G401.6 (cell line): ENCODE results near the gene GRID2IP.
"Not testable (repeated sequence)": the region's sequence is repeated elsewhere in the genome, so short reads cannot be mapped to it uniquely, and the experiment has no call there.

Experiments
- FAIRE-seq: peaks from 2 replicates; lab custom pipeline; 2012; peaks lifted over from hg19 to GRCh38; lab: Jason Lieb, UNC

GRID2IP gene

GRCh38 chr7:6551016-6551511, at the start of gene GRID2IP:
Gene GRID2IP (minus strand): TSS chr7:6551461. CDS start chr7:6551436, 25 bp downstream.
- FAIRE-seq, result no peak

- FAIRE-seq, result no peak
Measured at GRCh38 chr7:6600093-6600492, 48.8 kb upstream of the GRID2IP start.

DNA sequence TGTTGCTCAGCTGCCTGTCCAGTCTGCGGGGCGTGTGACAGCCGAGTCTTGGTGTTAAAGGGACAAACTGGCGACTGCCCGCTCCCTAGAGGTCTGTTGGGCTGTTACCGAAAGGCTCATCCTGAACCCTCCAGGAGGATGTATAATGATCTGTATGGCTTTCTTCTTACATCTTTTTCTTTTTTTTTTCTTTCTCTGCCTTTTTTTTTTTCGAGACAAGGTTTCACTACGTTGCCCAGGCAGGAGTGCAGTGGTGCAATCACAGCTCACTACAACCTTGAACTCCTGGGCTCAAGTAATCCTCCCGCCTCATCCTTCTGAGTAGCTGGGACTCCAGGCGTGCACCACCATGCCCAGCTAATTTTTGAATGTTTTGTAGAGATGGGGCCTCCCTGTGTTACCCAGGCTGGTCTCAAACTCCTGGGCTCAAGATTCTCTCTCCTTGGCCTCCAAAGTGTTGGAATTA, 39.4 kb upstream of the GRID2IP start:
- no peak for FAIRE-seq

GRCh38 chr7:6589829-6590644, 38.8 kb upstream of the GRID2IP start, which contains the start of gene INTS15:
Gene INTS15 (plus strand): TSS chr7:6590021. CDS start chr7:6590284, 263 bp downstream.
- FAIRE-seq, result no peak

DNA sequence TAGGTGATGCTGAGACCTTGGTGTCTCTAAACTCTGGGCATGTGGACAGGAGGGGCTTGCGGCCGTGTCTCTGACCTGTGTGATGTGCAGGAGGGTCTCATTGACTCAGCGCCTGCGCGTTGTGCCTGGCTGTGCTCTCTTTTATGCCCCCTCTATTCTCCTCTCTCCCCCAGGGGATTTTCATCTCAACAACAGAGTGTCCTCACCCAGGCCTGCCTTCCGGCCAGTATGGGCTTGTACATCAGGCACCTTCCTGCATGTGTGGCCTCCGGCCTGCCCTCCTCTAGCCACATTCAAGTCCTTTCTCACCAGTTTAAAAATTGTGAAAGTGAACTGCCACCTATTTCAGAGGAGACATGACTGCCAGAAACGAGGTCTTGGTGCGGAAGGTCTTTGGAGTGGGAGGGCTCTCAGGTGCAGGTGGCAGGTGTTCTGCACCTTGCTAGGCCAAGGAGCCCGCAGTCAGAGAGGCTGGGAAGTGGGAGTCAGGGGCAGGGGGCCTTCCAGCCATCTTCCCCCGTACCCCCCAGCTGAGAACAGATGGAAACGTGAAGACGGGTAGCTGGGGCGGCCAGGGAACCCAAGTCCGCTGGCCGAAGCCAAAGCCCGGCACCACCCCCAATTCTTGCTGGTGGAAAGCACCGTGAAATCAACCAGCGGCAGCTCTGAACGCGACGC, 38.0 kb upstream of the GRID2IP start:
- no peak for FAIRE-seq

GRCh38 chr7:6588566-6588965, 37.3 kb upstream of the GRID2IP start:
- no peak for FAIRE-seq

DNA sequence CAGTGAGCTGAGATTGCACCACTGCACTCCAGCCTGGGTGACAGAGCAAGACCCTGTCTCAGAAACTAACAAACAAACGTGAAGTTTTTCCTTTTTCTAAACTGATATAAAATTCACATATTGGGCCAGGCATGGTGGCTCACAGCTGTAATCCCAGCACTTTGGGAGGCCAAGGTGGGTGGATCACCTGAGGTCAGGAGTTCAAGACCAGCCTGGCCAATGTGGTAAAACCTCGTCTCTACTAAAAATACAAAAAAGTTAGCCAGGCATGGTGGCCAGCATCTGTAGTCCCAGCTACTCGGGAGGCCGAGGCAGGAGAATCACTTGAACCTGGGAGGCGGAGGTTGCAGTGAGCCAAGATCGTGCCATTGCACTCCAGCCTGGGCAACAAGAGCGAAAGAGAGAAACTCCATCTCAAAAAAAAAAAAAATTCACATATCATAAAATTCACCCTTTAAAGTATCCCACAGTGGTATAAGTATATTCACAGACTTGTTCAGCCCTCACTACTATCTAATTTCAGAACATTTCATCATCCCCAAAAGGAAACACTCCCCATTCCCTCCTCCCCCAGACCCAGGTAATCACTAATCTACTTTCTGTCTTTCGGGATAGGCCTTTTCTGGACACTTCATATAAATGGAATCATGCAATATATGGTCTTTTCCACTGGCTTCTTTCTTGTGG, 34.6 kb upstream of the GRID2IP start:
- not testable (repeated sequence) for FAIRE-seq

DNA sequence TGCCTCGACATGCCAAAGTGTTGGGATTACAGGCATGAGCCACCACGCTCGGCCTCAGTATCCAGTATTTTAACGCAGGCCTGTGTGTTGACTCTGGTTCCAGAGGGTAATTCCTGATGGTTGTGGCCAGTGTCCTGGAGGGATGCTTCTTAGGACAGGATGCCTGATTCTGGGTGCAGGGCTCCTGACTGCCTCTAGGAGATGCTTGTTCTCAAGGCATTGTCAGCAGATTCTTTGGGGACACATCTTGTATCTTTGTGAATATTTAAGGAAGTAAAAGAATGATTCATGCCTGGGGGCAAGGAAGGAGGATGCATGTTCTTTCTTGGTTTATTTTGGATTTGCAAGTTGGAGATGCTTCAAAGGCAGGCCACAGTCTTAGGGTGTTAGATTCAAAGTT, 28.2 kb upstream of the GRID2IP start:
- FAIRE-seq, result no peak

GRCh38 chr7:6578114-6579084, 27.1 kb upstream of the GRID2IP start:
- no peak for FAIRE-seq

DNA sequence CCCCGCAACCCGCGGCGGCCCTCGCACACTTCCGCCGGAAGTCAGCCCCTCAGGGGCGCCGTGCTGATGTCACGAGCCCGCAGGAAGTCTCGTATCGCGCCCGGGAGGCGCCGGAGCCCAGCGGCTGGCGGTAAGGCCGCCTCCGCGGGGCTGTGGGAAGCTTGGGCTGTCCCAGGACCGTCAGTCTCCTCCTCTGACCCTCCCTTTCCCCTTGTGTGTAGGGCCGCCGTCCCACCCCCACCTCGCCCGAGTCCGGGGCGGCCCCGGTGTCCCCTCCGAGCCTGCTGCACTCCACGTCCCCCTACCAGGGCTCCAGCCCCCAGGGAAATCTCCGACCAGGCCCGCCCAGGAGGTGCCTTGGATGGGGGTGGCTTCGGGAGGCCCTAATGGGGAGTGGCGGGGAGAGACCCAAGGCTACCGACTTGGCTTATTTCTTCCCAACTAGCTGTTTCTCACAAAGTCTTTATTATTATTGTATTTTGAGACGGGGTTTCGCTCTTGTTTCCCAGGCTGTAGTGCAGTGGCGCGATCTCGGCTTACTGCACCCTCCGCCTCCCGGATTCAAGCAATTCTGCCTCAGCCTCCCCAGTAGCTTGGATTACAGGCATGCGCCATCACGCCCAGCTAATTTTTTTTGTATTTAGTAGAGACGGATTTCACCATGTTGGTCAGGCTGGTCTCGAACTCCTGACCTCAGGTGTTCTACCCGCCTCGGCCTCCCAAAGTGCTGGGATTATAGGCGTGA, 26.3 kb upstream of the GRID2IP start, which contains the start of gene ZDHHC4:
ZDHHC4 (plus strand) TSS at position 86 of the 745 bp plus-strand sequence. CDS start 3,108 bp downstream, outside the sequence.
- FAIRE-seq, result no peak

GRCh38 chr7:6576867-6577368, 25.7 kb upstream of the GRID2IP start:
- FAIRE-seq, result not testable (repeated sequence)

DNA sequence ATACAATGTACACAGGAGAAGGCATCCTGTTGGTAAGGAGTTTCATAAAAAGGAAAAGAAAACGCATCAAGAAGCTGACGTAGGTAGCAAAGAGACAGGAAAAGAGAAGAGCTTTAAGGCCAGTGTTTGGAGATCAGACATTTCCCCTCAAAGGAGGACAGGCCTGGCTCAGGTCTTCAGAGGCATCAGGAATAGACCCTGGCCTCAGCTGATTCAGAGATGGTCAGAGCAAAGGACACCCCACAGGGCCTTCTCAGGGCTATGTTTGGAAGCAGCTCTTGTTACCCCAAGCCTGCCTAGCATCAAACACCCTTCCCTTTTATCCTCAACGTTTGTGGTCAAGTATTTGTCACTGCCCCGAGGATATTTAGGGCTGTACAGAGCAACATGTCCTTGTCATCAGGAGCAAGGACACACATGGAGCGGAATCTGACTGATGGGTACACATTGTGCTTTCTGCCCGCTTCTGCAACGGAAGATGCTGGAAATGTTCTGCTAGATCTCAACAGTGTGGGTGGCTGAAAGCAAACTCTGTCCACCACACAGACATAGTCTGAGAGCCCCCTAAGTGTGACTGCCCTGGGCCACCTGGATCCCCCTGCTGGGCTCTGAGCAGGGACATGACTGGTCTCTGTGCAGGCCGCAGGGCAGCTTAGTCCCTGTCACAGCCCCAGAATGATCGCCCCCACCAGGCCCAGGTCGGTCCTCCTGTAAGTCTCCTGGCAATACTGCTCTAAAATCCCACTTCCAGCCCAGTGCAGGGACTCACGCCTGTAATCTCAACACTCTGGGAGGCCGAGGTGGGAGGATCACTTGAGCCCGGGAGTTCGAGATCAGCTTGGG, 25.0 kb upstream of the GRID2IP start:
- no peak for FAIRE-seq

DNA sequence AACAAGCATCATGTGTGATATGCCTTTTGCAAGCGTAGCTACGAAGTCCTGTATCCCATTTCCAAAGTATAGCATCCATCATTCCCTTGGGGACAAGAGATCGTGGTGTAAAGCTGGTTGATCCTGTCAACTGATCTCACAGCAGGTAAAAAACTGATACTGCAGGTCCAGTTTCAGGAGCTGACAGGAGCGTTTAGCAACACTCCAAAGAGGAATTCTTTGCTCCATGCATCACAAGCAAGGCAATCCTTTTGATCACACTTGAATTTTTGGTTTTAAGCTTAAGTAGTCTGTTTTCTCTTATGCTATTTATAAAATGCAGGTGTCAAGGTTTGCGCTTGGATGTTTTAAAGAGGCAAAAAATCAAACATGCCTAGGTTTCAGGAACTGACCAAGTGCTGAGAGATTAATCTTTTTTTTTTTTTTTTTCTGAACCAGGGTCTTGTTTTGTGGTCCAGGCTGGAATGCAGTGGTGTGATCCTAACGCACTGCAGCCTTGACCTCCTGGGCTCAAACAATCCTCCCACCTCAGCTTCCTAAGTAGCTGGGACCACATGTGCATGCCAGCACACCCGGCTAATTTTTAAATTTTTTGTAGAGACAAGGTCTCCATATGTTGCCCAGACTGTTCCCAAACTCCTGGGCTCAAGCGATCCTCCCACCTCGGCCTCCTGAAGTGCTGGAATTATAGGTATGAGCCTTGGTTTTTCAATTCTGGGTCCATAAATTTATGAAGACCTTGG, 24.2 kb upstream of the GRID2IP start:
- FAIRE-seq, result no peak

- FAIRE-seq, result no peak
Measured at GRCh38 chr7:6571160-6571779, 20.0 kb upstream of the GRID2IP start.

GRCh38 chr7:6567886-6568285, 16.6 kb upstream of the GRID2IP start:
- FAIRE-seq, result no peak

DNA sequence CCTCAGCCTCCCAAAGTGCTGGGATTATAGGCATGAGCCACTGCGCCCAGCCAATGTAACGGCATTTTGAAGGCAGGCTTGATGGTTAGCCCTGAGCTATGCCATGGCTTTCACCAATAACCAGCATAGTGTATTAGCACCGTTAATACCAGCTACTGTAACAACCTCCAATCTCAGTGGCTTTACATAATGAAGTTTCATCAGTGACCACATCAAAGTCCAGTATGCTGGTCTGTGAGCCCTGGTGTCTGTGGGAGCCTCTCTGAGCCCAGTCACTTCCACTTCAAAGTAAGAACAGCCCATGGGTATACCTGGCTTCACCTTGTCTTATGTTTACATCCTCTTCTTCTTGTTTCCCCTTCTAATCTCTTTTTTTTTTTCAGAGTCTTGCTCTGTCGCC, 14.4 kb upstream of the GRID2IP start:
- no peak for FAIRE-seq

DNA sequence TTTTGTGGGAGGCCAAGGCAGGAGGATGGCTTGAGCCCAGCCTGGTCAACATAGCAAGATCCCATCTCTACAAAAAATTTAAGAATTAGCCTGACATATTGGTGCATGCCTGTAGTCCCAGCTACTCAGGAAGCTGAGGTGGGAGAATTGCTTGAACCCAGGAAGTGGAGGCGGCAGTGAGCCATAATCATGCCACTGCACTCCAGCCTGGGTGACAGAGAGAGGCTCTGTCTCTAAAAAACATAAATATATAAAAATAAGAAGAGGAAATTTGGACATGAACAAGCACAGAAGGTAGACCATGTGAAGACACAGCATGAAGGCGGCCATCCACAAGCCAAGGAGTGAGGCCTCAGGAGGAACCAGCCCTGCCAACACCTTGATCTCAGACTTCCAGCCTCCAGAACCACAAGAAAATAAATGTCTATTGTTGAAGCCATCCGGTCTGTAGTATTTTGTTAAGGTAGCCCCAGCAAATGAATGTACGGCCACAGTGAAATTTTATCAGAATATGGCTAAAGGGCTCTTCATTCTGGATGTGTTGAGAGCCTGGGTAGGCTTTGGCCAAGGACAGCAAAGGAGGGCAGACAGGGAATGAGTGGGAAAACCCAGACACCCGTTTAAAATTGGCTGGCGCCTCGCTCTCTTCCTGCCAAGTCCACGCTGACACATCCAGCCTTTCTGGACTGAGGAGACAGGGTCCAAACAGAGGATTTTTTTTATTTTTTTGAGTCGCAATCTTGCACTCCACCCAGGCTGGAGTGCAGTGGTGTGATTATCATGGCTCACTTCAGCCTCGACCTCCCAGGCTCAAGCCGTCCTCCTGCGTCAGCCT, 12.9 kb upstream of the GRID2IP start:
- no peak for FAIRE-seq
